ENCODE data around the gene KIFC3.

DNA sequence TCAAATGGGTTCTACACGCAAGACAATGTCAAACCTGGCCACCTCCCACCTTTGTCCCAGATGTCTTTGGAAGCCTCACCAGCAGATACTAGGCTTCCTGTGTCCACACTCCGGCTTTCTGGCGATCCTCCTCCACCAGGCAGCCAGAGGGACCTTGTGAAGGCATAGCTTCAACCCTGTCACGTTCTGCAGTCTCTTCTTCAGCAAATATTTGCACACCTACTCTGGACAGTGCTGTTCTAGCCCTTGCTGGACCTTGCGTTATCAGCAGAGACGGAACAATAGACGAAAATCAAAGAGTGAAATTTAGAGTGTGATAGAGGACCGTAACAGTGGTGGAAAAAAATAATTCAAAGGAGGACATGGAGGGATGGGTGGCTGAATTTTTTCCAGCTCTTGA is 38.5 kb upstream of the KIFC3 start:
- TF ChIP-seq, protein P1, sequence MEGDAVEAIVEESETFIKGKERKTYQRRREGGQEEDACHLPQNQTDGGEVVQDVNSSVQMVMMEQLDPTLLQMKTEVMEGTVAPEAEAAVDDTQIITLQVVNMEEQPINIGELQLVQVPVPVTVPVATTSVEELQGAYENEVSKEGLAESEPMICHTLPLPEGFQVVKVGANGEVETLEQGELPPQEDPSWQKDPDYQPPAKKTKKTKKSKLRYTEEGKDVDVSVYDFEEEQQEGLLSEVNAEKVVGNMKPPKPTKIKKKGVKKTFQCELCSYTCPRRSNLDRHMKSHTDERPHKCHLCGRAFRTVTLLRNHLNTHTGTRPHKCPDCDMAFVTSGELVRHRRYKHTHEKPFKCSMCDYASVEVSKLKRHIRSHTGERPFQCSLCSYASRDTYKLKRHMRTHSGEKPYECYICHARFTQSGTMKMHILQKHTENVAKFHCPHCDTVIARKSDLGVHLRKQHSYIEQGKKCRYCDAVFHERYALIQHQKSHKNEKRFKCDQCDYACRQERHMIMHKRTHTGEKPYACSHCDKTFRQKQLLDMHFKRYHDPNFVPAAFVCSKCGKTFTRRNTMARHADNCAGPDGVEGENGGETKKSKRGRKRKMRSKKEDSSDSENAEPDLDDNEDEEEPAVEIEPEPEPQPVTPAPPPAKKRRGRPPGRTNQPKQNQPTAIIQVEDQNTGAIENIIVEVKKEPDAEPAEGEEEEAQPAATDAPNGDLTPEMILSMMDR (IDR thresholded peaks at IDR 0.05): no peak
- no peak for TF ChIP-seq POLR2A (IDR thresholded peaks at IDR 0.05)
- no peak for TF ChIP-seq POLR2AphosphoS5 (IDR thresholded peaks at IDR 0.05)
- TF ChIP-seq EP300 (IDR thresholded peaks at IDR 0.05): no peak

Measured in sigmoid colon (tissue), 4 donors.